WTC11 (cell line): ENCODE data around the gene ST6GALNAC1. TPM values are rescaled to one million over a fixed set of nuclear protein-coding genes. Genes with fewer than 3 reads are reported as not detected.

Experiments
- ATAC-seq: fragments of 200-7000 bp; cut with Tn5 transposase; 2 replicates; pipeline ENCODE4 v1.10.0; 2021; ENCODE audit warnings: mild to moderate bottlenecking, moderate library complexity
- CTCF ChIA-PET: fragments of 300-600 bp; sonication (Branson Sonifier 250); formaldehyde crosslinking; loops from one replicate; lab custom pipeline; 2021; ENCODE audit warnings: antibody characterized with exemption; lab: Charles Lee
- POLR2A ChIA-PET: fragments of 350-600 bp; sonication (Branson Sonifier 250); formaldehyde crosslinking; loops from one replicate; lab custom pipeline; 2021; ENCODE audit warnings: antibody characterized with exemption; lab: Charles Lee
- DNase-seq: peaks from one replicate; pipeline ENCODE4 v3.0.0; 2021; ENCODE audit warnings: low spot score
- H3K27ac Mint-ChIP-seq: 2 replicates; pipeline ENCODE4 v1.8.0; 2021; ENCODE audit warnings: mixed read lengths
- H3K27me3 Mint-ChIP-seq: 2 replicates; pipeline ENCODE4 v1.8.0; 2021; ENCODE audit warnings: low read depth, mild to moderate bottlenecking, moderate library complexity, mixed read lengths
- H3K36me3 Mint-ChIP-seq: 2 replicates; pipeline ENCODE4 v1.8.0; 2021; ENCODE audit warnings: mixed read lengths
- H3K4me1 Mint-ChIP-seq: 2 replicates; pipeline ENCODE4 v1.8.0; 2022; ENCODE audit warnings: mixed read lengths
- H3K4me3 Mint-ChIP-seq: 2 replicates; pipeline ENCODE4 v1.8.0; 2021; ENCODE audit warnings: mild to moderate bottlenecking, moderate library complexity, mixed read lengths
- H3K9me3 Mint-ChIP-seq: 2 replicates; pipeline ENCODE4 v1.8.0; 2021; ENCODE audit warnings: mixed read lengths
- ATF1 ChIP-seq: sonication (generic); formaldehyde crosslinking; IDR thresholded peaks from 2 replicates; pipeline ENCODE4 v1.8.1; 2023; ENCODE audit warnings: mild to moderate bottlenecking, moderate library complexity, missing genetic modification reagents
- ESRRA ChIP-seq: sonication (generic); formaldehyde crosslinking; IDR thresholded peaks from 2 replicates; pipeline ENCODE4 v1.8.1; 2022; ENCODE audit warnings: mild to moderate bottlenecking, missing genetic modification reagents, borderline replicate concordance
- FOXK1 ChIP-seq: sonication (generic); formaldehyde crosslinking; IDR thresholded peaks from 2 replicates; pipeline ENCODE4 v1.8.0; 2022; ENCODE audit warnings: mild to moderate bottlenecking, moderate library complexity, missing genetic modification reagents
- FOXP1 ChIP-seq: sonication (generic); formaldehyde crosslinking; IDR thresholded peaks from 2 replicates; pipeline ENCODE4 v1.8.0; 2022; ENCODE audit warnings: missing genetic modification reagents, mild to moderate bottlenecking, moderate library complexity, borderline replicate concordance
- GRHL2 ChIP-seq: fragments of 250-450 bp; sonication (Bioruptor Pico); IDR thresholded peaks from 2 replicates; pipeline ENCODE4 v1.8.0; 2022; ENCODE audit warnings: mild to moderate bottlenecking, moderate library complexity; ENCODE audit not compliant: insufficient replicate concordance, severe bottlenecking
- MXD4 ChIP-seq: fragments of 250-450 bp; sonication (Bioruptor Pico); IDR thresholded peaks from 2 replicates; pipeline ENCODE4 v1.8.0; 2021; ENCODE audit warnings: mild to moderate bottlenecking, moderate library complexity, borderline replicate concordance
- NFYB ChIP-seq: sonication (generic); formaldehyde crosslinking; conservative IDR thresholded peaks from 2 replicates; pipeline ENCODE4 v1.8.0; 2022; ENCODE audit warnings: low read depth, missing genetic modification reagents
- PRRX2 ChIP-seq: fragments of 250-450 bp; sonication (Bioruptor Pico); IDR thresholded peaks from 2 replicates; pipeline ENCODE4 v1.8.0; 2021; ENCODE audit warnings: mild to moderate bottlenecking
- RELA ChIP-seq: sonication (generic); formaldehyde crosslinking; IDR thresholded peaks from 2 replicates; pipeline ENCODE4 v1.8.1; 2022; ENCODE audit warnings: missing genetic modification reagents, mild to moderate bottlenecking, borderline replicate concordance
- SOX15 ChIP-seq: fragments of 250-450 bp; sonication (Bioruptor Pico); IDR thresholded peaks from 2 replicates; pipeline ENCODE4 v1.9.0; 2021; ENCODE audit warnings: mild to moderate bottlenecking
- ZNF138 ChIP-seq: sonication (generic); formaldehyde crosslinking; conservative IDR thresholded peaks from 2 replicates; pipeline ENCODE4 v1.8.1; 2022; ENCODE audit warnings: mild to moderate bottlenecking, moderate library complexity, missing genetic modification reagents
- total RNA-seq: library from RNA; stranded (reverse); gene quantifications from 3 replicates; pipeline ENCODE4 v1.2.3, GENCODE V29; 2021
- TF ChIP-seq, protein P1 (sequence below): sonication (generic); formaldehyde crosslinking; IDR thresholded peaks from 2 replicates; pipeline ENCODE4 v1.8.1; 2023; ENCODE audit warnings: mild to moderate bottlenecking, missing genetic modification reagents, borderline replicate concordance
- TF ChIP-seq, protein P2 (sequence below): sonication (generic); formaldehyde crosslinking; IDR thresholded peaks from 2 replicates; pipeline ENCODE4 v1.8.0; 2023; ENCODE audit warnings: missing genetic modification reagents, mild to moderate bottlenecking, borderline replicate concordance
- TF ChIP-seq, protein P3 (sequence below): sonication (generic); formaldehyde crosslinking; conservative IDR thresholded peaks from 2 replicates; pipeline ENCODE4 v1.8.1; 2022; ENCODE audit warnings: mild to moderate bottlenecking, missing genetic modification reagents
- TF ChIP-seq, protein P4 (sequence below): sonication (generic); formaldehyde crosslinking; IDR thresholded peaks from 2 replicates; pipeline ENCODE4 v1.8.0; 2022; ENCODE audit warnings: missing genetic modification reagents
- TF ChIP-seq, protein P5 (sequence below): sonication (generic); formaldehyde crosslinking; IDR thresholded peaks from 2 replicates; pipeline ENCODE4 v1.8.1; 2022; ENCODE audit warnings: missing genetic modification reagents, borderline replicate concordance
- TF ChIP-seq, protein P6 (sequence below): sonication (generic); formaldehyde crosslinking; IDR thresholded peaks from 2 replicates; pipeline ENCODE4 v1.8.0; 2023; ENCODE audit warnings: missing genetic modification reagents
- TF ChIP-seq, protein P7 (sequence below): fragments of 250-450 bp; sonication (Bioruptor Pico); IDR thresholded peaks from 2 replicates; pipeline ENCODE4 v1.9.0; 2021; ENCODE audit warnings: mild to moderate bottlenecking

Gene ST6GALNAC1
- total RNA-seq, 1 experiment from 2014 or later: 0.13 TPM

DNA sequence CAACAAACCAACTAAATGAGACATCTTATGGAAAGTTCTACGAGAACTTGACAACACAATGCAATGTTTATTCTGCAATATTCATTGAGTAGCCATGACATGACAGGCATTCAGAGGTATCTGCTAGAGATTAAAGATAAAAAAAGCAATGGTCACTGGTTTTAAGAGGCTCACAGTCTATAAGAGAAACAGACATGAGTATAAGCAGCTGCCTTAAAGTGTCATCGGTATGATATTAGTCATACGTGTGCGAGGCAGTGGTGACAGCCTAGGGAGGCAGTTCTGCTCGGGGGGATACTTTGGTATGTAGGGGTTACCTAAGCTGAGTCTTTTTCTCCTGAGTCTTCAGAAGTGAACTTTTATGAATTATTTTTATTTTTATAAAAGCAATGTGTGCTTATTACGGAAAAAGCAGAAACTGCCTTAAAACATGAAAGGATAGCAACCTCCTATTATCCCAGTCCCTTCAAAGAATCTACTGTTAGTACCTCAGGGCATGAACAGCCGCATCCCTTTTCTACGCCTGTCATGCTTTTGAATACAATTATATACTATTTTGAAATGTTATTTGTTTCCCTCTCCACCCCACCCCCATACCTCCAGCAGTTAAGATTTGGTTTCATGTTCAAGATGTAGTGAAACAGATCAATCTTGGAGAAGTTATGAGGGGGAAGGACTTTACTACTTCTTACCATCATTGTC lies 7.7 kb downstream of the ST6GALNAC1 start (continued):
- TF ChIP-seq, protein P1, sequence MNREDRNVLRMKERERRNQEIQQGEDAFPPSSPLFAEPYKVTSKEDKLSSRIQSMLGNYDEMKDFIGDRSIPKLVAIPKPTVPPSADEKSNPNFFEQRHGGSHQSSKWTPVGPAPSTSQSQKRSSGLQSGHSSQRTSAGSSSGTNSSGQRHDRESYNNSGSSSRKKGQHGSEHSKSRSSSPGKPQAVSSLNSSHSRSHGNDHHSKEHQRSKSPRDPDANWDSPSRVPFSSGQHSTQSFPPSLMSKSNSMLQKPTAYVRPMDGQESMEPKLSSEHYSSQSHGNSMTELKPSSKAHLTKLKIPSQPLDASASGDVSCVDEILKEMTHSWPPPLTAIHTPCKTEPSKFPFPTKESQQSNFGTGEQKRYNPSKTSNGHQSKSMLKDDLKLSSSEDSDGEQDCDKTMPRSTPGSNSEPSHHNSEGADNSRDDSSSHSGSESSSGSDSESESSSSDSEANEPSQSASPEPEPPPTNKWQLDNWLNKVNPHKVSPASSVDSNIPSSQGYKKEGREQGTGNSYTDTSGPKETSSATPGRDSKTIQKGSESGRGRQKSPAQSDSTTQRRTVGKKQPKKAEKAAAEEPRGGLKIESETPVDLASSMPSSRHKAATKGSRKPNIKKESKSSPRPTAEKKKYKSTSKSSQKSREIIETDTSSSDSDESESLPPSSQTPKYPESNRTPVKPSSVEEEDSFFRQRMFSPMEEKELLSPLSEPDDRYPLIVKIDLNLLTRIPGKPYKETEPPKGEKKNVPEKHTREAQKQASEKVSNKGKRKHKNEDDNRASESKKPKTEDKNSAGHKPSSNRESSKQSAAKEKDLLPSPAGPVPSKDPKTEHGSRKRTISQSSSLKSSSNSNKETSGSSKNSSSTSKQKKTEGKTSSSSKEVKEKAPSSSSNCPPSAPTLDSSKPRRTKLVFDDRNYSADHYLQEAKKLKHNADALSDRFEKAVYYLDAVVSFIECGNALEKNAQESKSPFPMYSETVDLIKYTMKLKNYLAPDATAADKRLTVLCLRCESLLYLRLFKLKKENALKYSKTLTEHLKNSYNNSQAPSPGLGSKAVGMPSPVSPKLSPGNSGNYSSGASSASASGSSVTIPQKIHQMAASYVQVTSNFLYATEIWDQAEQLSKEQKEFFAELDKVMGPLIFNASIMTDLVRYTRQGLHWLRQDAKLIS (CRISPR knock-in tag): no peak
- TF ChIP-seq PRRX2 (no peak), GRHL2 (CRISPR knock-in tag) (no peak), FOXP1 (no peak), NFYB (CRISPR knock-in tag) (no peak), ESRRA (CRISPR knock-in tag) (no peak), SOX15 (CRISPR knock-in tag) (no peak), MXD4 (CRISPR knock-in tag) (no peak), ZNF138 (CRISPR knock-in tag) (no peak)
- TF ChIP-seq, protein P2, sequence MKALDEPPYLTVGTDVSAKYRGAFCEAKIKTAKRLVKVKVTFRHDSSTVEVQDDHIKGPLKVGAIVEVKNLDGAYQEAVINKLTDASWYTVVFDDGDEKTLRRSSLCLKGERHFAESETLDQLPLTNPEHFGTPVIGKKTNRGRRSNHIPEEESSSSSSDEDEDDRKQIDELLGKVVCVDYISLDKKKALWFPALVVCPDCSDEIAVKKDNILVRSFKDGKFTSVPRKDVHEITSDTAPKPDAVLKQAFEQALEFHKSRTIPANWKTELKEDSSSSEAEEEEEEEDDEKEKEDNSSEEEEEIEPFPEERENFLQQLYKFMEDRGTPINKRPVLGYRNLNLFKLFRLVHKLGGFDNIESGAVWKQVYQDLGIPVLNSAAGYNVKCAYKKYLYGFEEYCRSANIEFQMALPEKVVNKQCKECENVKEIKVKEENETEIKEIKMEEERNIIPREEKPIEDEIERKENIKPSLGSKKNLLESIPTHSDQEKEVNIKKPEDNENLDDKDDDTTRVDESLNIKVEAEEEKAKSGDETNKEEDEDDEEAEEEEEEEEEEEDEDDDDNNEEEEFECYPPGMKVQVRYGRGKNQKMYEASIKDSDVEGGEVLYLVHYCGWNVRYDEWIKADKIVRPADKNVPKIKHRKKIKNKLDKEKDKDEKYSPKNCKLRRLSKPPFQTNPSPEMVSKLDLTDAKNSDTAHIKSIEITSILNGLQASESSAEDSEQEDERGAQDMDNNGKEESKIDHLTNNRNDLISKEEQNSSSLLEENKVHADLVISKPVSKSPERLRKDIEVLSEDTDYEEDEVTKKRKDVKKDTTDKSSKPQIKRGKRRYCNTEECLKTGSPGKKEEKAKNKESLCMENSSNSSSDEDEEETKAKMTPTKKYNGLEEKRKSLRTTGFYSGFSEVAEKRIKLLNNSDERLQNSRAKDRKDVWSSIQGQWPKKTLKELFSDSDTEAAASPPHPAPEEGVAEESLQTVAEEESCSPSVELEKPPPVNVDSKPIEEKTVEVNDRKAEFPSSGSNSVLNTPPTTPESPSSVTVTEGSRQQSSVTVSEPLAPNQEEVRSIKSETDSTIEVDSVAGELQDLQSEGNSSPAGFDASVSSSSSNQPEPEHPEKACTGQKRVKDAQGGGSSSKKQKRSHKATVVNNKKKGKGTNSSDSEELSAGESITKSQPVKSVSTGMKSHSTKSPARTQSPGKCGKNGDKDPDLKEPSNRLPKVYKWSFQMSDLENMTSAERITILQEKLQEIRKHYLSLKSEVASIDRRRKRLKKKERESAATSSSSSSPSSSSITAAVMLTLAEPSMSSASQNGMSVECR: no peak
- TF ChIP-seq, protein P3, sequence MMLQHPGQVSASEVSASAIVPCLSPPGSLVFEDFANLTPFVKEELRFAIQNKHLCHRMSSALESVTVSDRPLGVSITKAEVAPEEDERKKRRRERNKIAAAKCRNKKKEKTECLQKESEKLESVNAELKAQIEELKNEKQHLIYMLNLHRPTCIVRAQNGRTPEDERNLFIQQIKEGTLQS (CRISPR knock-in tag): no peak

DNA sequence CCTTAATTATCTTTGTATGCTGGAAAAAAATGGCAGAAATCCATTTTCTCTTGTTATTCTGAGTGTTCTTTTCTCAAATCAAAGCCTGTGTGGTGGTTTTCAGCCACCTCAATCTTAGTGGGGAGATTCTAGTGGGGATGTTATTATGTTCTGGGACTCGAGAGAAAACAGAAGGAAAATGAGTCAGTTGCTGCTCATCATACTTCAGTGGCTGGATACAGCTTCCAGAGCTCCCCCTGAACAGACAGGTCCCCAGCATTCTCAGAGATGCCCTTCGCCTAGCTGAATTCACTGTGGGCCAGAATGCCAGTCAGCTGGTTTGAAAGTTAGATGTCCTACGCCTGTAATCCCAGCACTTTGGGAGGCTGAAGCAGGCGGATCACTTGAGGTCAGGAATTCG lies 8.5 kb downstream of the ST6GALNAC1 start:
- ChIA-PET POLR2A (interaction anchor here (0.5 kb wide), 1 partner anchor 36 kb away, joined by 3 read pairs; no protein-coding TSS in a partner anchor), CTCF (interaction anchor here (1.5 to 5.2 kb wide), 3 partner anchors 12 to 78 kb away, joined by 4 to 21 read pairs (median 5); no protein-coding TSS in a partner anchor)
- no peaks in the 10 kb centered on the region for H3K36me3 Mint-ChIP-seq
- H3K27me3 Mint-ChIP-seq: no peaks in the 10 kb centered on the region
- H3K4me1 Mint-ChIP-seq: peaks cover 22% of the 10 kb centered on the region
- ATAC-seq: no peak
- no peak overlapping the region for H3K4me3 Mint-ChIP-seq
- no peak overlapping the region for H3K27ac Mint-ChIP-seq
- H3K9me3 Mint-ChIP-seq: no peaks in the 10 kb centered on the region
- no peak for DNase-seq
- TF ChIP-seq, protein P4, sequence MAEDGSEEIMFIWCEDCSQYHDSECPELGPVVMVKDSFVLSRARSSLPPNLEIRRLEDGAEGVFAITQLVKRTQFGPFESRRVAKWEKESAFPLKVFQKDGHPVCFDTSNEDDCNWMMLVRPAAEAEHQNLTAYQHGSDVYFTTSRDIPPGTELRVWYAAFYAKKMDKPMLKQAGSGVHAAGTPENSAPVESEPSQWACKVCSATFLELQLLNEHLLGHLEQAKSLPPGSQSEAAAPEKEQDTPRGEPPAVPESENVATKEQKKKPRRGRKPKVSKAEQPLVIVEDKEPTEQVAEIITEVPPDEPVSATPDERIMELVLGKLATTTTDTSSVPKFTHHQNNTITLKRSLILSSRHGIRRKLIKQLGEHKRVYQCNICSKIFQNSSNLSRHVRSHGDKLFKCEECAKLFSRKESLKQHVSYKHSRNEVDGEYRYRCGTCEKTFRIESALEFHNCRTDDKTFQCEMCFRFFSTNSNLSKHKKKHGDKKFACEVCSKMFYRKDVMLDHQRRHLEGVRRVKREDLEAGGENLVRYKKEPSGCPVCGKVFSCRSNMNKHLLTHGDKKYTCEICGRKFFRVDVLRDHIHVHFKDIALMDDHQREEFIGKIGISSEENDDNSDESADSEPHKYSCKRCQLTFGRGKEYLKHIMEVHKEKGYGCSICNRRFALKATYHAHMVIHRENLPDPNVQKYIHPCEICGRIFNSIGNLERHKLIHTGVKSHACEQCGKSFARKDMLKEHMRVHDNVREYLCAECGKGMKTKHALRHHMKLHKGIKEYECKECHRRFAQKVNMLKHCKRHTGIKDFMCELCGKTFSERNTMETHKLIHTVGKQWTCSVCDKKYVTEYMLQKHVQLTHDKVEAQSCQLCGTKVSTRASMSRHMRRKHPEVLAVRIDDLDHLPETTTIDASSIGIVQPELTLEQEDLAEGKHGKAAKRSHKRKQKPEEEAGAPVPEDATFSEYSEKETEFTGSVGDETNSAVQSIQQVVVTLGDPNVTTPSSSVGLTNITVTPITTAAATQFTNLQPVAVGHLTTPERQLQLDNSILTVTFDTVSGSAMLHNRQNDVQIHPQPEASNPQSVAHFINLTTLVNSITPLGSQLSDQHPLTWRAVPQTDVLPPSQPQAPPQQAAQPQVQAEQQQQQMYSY: no peak
- TF ChIP-seq, protein P5, sequence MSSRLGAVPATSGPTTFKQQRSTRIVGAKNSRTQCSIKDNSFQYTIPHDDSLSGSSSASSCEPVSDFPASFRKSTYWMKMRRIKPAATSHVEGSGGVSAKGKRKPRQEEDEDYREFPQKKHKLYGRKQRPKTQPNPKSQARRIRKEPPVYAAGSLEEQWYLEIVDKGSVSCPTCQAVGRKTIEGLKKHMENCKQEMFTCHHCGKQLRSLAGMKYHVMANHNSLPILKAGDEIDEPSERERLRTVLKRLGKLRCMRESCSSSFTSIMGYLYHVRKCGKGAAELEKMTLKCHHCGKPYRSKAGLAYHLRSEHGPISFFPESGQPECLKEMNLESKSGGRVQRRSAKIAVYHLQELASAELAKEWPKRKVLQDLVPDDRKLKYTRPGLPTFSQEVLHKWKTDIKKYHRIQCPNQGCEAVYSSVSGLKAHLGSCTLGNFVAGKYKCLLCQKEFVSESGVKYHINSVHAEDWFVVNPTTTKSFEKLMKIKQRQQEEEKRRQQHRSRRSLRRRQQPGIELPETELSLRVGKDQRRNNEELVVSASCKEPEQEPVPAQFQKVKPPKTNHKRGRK (CRISPR knock-in tag): no peak
- TF ChIP-seq RELA (no peak), ATF1 (CRISPR knock-in tag) (no peak), FOXK1 (no peak)
- TF ChIP-seq, protein P6, sequence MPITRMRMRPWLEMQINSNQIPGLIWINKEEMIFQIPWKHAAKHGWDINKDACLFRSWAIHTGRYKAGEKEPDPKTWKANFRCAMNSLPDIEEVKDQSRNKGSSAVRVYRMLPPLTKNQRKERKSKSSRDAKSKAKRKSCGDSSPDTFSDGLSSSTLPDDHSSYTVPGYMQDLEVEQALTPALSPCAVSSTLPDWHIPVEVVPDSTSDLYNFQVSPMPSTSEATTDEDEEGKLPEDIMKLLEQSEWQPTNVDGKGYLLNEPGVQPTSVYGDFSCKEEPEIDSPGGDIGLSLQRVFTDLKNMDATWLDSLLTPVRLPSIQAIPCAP: no peak
- TF ChIP-seq, protein P7, sequence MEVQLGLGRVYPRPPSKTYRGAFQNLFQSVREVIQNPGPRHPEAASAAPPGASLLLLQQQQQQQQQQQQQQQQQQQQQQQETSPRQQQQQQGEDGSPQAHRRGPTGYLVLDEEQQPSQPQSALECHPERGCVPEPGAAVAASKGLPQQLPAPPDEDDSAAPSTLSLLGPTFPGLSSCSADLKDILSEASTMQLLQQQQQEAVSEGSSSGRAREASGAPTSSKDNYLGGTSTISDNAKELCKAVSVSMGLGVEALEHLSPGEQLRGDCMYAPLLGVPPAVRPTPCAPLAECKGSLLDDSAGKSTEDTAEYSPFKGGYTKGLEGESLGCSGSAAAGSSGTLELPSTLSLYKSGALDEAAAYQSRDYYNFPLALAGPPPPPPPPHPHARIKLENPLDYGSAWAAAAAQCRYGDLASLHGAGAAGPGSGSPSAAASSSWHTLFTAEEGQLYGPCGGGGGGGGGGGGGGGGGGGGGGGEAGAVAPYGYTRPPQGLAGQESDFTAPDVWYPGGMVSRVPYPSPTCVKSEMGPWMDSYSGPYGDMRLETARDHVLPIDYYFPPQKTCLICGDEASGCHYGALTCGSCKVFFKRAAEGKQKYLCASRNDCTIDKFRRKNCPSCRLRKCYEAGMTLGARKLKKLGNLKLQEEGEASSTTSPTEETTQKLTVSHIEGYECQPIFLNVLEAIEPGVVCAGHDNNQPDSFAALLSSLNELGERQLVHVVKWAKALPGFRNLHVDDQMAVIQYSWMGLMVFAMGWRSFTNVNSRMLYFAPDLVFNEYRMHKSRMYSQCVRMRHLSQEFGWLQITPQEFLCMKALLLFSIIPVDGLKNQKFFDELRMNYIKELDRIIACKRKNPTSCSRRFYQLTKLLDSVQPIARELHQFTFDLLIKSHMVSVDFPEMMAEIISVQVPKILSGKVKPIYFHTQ (CRISPR knock-in tag): no peak
